Bronchial epithelial cell (primary cell): ENCODE results near the gene ABCC4. TPM values are rescaled to one million over a fixed set of nuclear protein-coding genes. Genes with fewer than 3 reads are reported as not detected.

Experiments
- DNase-seq: peaks from one replicate; pipeline ENCODE4 v3.0.0-alpha.2; 2010; ENCODE audit warnings: low read depth
- FAIRE-seq: peaks from 2 replicates; lab custom pipeline; 2011; peaks lifted over from hg19 to GRCh38; lab: Jason Lieb, UNC
- H3K27me3 ChIP-seq: 2 replicates; pipeline ENCODE4 v1.5.1; 2011; ENCODE audit warnings: low read length; ENCODE audit not compliant: control insufficient read depth, insufficient read depth
- H3K36me3 ChIP-seq: 2 replicates; pipeline ENCODE4 v1.5.1; 2011; ENCODE audit warnings: low read length; ENCODE audit not compliant: control insufficient read depth, insufficient read depth
- H3K4me3 ChIP-seq: 2 replicates; pipeline ENCODE4 v1.5.1; 2011; ENCODE audit warnings: mild to moderate bottlenecking, low read depth, low read length, control low read depth
- total RNA-seq: library from RNA; depleted of rRNA; stranded (reverse); fragments of >200 nt; gene quantifications from 2 replicates; pipeline ENCODE4 v1.2.1, GENCODE V29; 2014
- TF ChIP-seq, protein P1 (sequence below): IDR thresholded peaks from 2 replicates; pipeline ENCODE4 v1.5.1; 2011; ENCODE audit warnings: mild to moderate bottlenecking, moderate library complexity, low read length, control low read depth, inconsistent platforms; ENCODE audit not compliant: insufficient read depth, severe bottlenecking

Gene ABCC4
- total RNA-seq, 1 donor from 2014 or later = 6.8 TPM

DNA sequence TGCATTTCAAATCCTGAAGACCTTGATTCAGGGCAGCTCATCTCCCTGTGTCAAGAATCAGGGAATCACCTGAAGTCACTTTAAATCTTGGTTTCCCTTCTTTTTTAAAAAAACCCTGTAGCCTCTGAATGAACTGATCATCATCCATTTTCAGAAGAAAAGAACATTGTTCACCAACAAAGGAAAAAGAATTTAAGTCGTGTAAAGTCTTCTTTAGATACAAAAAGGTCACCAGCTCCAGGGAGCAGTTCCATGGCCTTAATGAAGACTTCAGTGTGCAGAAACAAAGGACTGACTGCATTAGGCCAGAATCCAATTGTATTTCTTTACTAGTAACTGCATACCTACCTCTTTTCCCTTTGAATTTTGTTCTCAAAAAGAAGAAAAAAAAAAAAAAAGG, 245.0 kb downstream of the ABCC4 start:
- H3K27me3 ChIP-seq = no peaks in the 10 kb centered on the region
- H3K36me3 ChIP-seq = no peaks in the 10 kb centered on the region
- H3K4me3 ChIP-seq = no peak overlapping the region
- FAIRE-seq (no peak), DNase-seq (no peak)
- TF ChIP-seq, protein P1, sequence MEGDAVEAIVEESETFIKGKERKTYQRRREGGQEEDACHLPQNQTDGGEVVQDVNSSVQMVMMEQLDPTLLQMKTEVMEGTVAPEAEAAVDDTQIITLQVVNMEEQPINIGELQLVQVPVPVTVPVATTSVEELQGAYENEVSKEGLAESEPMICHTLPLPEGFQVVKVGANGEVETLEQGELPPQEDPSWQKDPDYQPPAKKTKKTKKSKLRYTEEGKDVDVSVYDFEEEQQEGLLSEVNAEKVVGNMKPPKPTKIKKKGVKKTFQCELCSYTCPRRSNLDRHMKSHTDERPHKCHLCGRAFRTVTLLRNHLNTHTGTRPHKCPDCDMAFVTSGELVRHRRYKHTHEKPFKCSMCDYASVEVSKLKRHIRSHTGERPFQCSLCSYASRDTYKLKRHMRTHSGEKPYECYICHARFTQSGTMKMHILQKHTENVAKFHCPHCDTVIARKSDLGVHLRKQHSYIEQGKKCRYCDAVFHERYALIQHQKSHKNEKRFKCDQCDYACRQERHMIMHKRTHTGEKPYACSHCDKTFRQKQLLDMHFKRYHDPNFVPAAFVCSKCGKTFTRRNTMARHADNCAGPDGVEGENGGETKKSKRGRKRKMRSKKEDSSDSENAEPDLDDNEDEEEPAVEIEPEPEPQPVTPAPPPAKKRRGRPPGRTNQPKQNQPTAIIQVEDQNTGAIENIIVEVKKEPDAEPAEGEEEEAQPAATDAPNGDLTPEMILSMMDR = no peak

GRCh38 chr13:95050800-95051615, 250.2 kb downstream of the ABCC4 start:
- FAIRE-seq (no peak), DNase-seq (peak; percentile 5)
- Histone ChIP-seq H3K36me3 (no peaks in the 10 kb centered on the region), H3K4me3 (no peak overlapping the region), H3K27me3 (no peaks in the 10 kb centered on the region)
- TF ChIP-seq, protein P1 = no peak

- DNase-seq = no peak
- no peaks in the 10 kb centered on the region for H3K36me3 ChIP-seq
- H3K4me3 ChIP-seq = no peak overlapping the region
- FAIRE-seq = no peak
- no peaks in the 10 kb centered on the region for H3K27me3 ChIP-seq
- TF ChIP-seq, protein P1 = no peak
These were observed 251.5 kb downstream of the ABCC4 start for GRCh38 chr13:95049772-95050171.

- no peaks in the 10 kb centered on the region for H3K36me3 ChIP-seq
- no peak for DNase-seq
- TF ChIP-seq, protein P1 = no peak
- FAIRE-seq = no peak
- no peaks in the 10 kb centered on the region for H3K27me3 ChIP-seq
- no peak overlapping the region for H3K4me3 ChIP-seq
These were observed 256.6 kb downstream of the ABCC4 start for GRCh38 chr13:95044452-95045205.

GRCh38 chr13:95039415-95039814, 261.8 kb downstream of the ABCC4 start:
- TF ChIP-seq, protein P1 = no peak

More at GRCh38 chr13:95039415-95039814, 261.8 kb downstream of the ABCC4 start:
- no peaks in the 10 kb centered on the region for H3K27me3 ChIP-seq
- no peak overlapping the region for H3K4me3 ChIP-seq
- H3K36me3 ChIP-seq = no peaks in the 10 kb centered on the region
- FAIRE-seq (no peak), DNase-seq (no peak)
